ENCODE results near the gene ACO2. TPM values are rescaled to one million over a fixed set of nuclear protein-coding genes. Genes with fewer than 3 reads are reported as not detected.

Gene ACO2
- total RNA-seq, 1 experiment from 2014 or later = 76.7 TPM

DNA sequence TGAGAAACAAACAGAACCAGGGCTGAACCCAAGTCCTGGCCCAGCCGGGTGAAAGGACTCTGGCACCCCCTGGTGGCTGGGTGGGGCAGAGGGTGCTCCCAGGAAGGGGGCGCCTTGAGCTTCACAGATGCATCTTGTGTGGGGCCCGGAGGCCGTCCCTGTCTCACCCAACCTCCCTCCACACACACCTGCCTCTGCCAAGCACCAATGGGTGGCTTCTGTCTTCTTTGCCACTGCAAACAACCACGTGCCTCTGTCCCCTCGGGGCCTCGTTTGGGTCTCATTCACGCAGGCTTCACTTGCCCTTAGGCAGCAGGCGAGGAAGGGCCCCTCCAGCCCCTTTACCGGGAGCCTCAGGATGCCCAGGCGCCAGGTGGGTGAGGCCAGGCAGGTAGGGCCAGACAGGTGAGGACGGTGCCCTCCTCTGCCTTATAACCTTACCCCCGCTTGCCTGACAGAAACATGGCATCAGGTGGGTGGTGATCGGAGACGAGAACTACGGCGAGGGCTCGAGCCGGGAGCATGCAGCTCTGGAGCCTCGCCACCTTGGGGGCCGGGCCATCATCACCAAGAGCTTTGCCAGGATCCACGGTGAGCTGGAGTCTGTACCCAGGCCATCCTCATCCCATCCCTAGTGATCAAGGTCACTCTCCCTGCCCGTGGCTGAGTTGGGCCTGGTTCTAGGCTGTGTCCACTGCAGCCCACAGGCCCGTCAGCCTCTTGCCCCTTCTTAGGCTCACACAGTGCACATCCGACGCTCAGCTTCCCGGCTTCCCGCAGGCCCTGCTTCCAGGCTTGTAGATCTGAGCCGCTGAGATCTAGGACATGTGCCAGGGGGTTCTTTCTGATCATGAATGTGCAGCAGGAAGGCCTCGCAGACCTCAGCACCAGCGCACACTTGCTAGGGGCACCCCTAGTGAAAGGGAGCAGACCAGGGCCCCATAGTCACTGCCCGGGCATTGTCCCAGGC lies 58.2 kb downstream of the ACO2 start:
- intact Hi-C loops (cut with micrococcal nuclease; ENCODE audit: unreplicated experiment) = no loop called here
- Histone ChIP-seq H3K79me2 (ENCODE audit: low read depth) (peaks cover under 1% of the 10 kb centered on the region; the same call in 1 of the 2 replicates), H3K27me3 (ENCODE audit: insufficient read depth, low read depth) (no peaks in the 10 kb centered on the region), H3K4me3 (no peak overlapping the region), H2AFZ (no peak overlapping the region), H3F3A (ENCODE audit: insufficient read depth, low read depth) (peaks cover 90% of the 10 kb centered on the region), H3K4me2 (no peak overlapping the region), H3K4me1 (replicated peaks; ENCODE audit: insufficient read depth) (no peaks in the 10 kb centered on the region), H3K27ac (no peak overlapping the region), H4K20me1 (ENCODE audit: insufficient read depth) (peaks cover 78% of the 10 kb centered on the region), H3K9me3 (ENCODE audit: insufficient read depth, low read depth) (no peaks in the 10 kb centered on the region), H3K36me3 (ENCODE audit: low read depth) (peaks cover 30% of the 10 kb centered on the region), H3K9me2 (ENCODE audit: insufficient read depth) (no peaks in the 10 kb centered on the region)
- TF ChIP-seq, protein P1, sequence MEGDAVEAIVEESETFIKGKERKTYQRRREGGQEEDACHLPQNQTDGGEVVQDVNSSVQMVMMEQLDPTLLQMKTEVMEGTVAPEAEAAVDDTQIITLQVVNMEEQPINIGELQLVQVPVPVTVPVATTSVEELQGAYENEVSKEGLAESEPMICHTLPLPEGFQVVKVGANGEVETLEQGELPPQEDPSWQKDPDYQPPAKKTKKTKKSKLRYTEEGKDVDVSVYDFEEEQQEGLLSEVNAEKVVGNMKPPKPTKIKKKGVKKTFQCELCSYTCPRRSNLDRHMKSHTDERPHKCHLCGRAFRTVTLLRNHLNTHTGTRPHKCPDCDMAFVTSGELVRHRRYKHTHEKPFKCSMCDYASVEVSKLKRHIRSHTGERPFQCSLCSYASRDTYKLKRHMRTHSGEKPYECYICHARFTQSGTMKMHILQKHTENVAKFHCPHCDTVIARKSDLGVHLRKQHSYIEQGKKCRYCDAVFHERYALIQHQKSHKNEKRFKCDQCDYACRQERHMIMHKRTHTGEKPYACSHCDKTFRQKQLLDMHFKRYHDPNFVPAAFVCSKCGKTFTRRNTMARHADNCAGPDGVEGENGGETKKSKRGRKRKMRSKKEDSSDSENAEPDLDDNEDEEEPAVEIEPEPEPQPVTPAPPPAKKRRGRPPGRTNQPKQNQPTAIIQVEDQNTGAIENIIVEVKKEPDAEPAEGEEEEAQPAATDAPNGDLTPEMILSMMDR (conservative IDR thresholded peaks at IDR 0.05) = peak; percentile 90
- no peak for TF ChIP-seq EZH2 (IDR thresholded peaks at IDR 0.05; ENCODE audit: low read depth)
- DNase-seq = peak in 1 of 2 experiments; percentile 46
- CTCF ChIA-PET = interaction anchor here (0.5 to 1.5 kb wide), 3 partner anchors 9 to 605 kb away, joined by 3 to 5 read pairs (median 4); no protein-coding TSS in a partner anchor
- POLR2A ChIA-PET (ENCODE audit: unreplicated experiment) = interaction anchor here (0.6 kb wide), 1 partner anchor 647 kb away, joined by 32 read pairs; no protein-coding TSS in a partner anchor
- BruUV-seq (replicated peaks) = no TSS peak

DNA sequence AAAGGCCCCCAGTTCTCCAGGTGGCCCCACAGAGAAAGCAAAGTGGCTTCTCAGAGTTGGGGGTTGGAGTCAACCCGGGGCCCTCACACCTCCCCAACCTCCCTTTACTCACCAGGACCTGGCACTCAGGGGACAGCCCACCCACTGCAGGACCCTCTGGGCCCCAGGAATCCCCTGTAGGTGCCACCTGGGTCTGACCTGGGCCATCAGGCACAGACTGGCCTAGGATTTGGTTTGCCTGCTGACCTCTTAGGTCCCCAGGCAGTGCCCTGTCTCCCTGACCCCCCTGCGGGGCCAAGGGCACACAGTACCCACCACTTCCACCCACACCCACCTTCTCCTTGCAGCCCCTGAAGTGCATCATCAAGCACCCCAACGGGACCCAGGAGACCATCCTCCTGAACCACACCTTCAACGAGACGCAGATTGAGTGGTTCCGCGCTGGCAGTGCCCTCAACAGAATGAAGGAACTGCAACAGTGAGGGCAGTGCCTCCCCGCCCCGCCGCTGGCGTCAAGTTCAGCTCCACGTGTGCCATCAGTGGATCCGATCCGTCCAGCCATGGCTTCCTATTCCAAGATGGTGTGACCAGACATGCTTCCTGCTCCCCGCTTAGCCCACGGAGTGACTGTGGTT lies 59.3 kb downstream of the ACO2 start:
- Histone ChIP-seq H3F3A (ENCODE audit: insufficient read depth, low read depth) (peaks cover 88% of the 10 kb centered on the region), H3K4me1 (replicated peaks; ENCODE audit: insufficient read depth) (no peaks in the 10 kb centered on the region), H3K27ac (no peak overlapping the region), H3K79me2 (ENCODE audit: low read depth) (peaks cover 12% of the 10 kb centered on the region), H3K9me3 (ENCODE audit: insufficient read depth, low read depth) (no peaks in the 10 kb centered on the region), H4K20me1 (ENCODE audit: insufficient read depth) (peaks cover 89% of the 10 kb centered on the region), H3K36me3 (ENCODE audit: low read depth) (peaks cover 39% of the 10 kb centered on the region), H2AFZ (no peak overlapping the region), H3K9me2 (ENCODE audit: insufficient read depth) (no peaks in the 10 kb centered on the region), H3K4me3 (no peak overlapping the region), H3K4me2 (no peak overlapping the region), H3K27me3 (ENCODE audit: insufficient read depth, low read depth) (no peaks in the 10 kb centered on the region)
- ChIA-PET CTCF (interaction anchor here (1.5 kb wide), 1 partner anchor 10 kb away, joined by 5 read pairs; no protein-coding TSS in a partner anchor), POLR2A (ENCODE audit: unreplicated experiment) (no interaction called here)
- intact Hi-C loops (cut with micrococcal nuclease; ENCODE audit: unreplicated experiment) = no loop called here
- TF ChIP-seq, protein P1 (conservative IDR thresholded peaks at IDR 0.05) = no peak
- no peak for TF ChIP-seq EZH2 (IDR thresholded peaks at IDR 0.05; ENCODE audit: low read depth)
- TSS peak; percentile 18 for BruUV-seq (replicated peaks)
- DNase-seq = no peak

DNA sequence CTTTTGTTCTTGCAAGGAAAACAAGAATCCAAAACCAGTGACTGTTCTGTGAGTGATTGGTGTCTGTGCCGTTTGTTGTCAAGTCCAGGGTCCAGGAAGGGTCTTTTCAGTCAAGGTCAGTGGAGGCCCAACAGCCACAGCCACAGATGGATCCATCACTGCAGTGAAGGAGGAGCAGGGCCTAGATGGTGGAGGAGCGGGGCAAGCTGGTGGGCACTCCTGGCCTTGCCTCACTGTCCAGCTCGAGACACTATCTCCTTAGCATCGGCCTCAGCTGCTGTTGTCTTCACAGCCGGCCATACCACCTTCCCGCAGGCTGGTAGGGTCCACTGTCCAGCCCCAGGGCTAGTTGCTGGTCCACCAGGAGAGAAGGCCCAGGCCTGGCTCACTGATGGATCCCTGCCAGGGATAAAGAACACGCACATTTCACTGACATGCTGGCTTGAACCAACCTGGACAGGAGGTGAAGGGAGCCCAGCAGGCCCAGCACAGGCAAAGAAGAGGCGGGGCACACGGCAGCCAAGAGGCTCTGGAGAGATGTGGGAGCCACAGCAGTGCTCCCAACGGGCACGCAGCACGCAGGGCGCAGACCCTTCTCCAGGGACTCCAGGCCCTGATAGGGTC lies 60.1 kb downstream of the ACO2 start:
- BruUV-seq (replicated peaks) = no TSS peak
- peaks cover 41% of the 10 kb centered on the region for H3K36me3 ChIP-seq (ENCODE audit: low read depth)
- no peaks in the 10 kb centered on the region for H3K9me2 ChIP-seq (ENCODE audit: insufficient read depth)
- ChIA-PET POLR2A (ENCODE audit: unreplicated experiment) (no interaction called here), CTCF (no interaction called here)
- no peak overlapping the region for H2AFZ ChIP-seq
- H3K4me1 ChIP-seq (replicated peaks; ENCODE audit: insufficient read depth) = no peaks in the 10 kb centered on the region
- peaks cover 94% of the 10 kb centered on the region for H4K20me1 ChIP-seq (ENCODE audit: insufficient read depth)
- H3K9me3 ChIP-seq (ENCODE audit: insufficient read depth, low read depth) = no peaks in the 10 kb centered on the region
- H3K79me2 ChIP-seq (ENCODE audit: low read depth) = peaks cover 19% of the 10 kb centered on the region
- no peak overlapping the region for H3K4me2 ChIP-seq
- no peak overlapping the region for H3K4me3 ChIP-seq
- no peak overlapping the region for H3K27ac ChIP-seq
- no peaks in the 10 kb centered on the region for H3K27me3 ChIP-seq (ENCODE audit: insufficient read depth, low read depth)
- peaks cover 88% of the 10 kb centered on the region for H3F3A ChIP-seq (ENCODE audit: insufficient read depth, low read depth)
- TF ChIP-seq EZH2 (IDR thresholded peaks at IDR 0.05; ENCODE audit: low read depth) = no peak
- TF ChIP-seq, protein P1 (conservative IDR thresholded peaks at IDR 0.05) = no peak
- no peak for DNase-seq
- intact Hi-C loops (cut with micrococcal nuclease; ENCODE audit: unreplicated experiment) = no loop called here
